ACC112 (cell line): Measurements from ENCODE around the gene FLNB.
A peak's percentile ranks its signal among the peaks of the same experiment; 100 is the strongest.

Source experiments
- H2AFZ ChIP-seq: fragments of 200-600 bp; sonication (generic); one replicate; pipeline ENCODE4 v1.6.0; 2017; ENCODE audit warnings: antibody characterized with exemption, low read length; ENCODE audit not compliant: unreplicated experiment
- H3K27ac ChIP-seq: fragments of 200-600 bp; sonication (generic); 2 replicates; pipeline ENCODE4 v1.5.1; 2014; ENCODE audit warnings: low read depth, mild to moderate bottlenecking, antibody characterized with exemption, low read length, moderate library complexity
- H3K27me3 ChIP-seq: fragments of 200-600 bp; sonication (generic); 2 replicates; pipeline ENCODE4 v1.6.1; 2014; ENCODE audit warnings: mild to moderate bottlenecking, antibody characterized with exemption, low read length, moderate library complexity, mixed read lengths; ENCODE audit not compliant: insufficient read depth
- H3K36me3 ChIP-seq: fragments of 200-600 bp; sonication (generic); 2 replicates; pipeline ENCODE4 v1.6.1; 2016; ENCODE audit warnings: mild to moderate bottlenecking, antibody characterized with exemption, low read length, moderate library complexity, mixed read lengths; ENCODE audit not compliant: insufficient read depth
- H3K4me1 ChIP-seq: fragments of 200-600 bp; sonication (generic); one replicate; pipeline ENCODE4 v1.6.1; 2016; ENCODE audit warnings: low read length, mixed read lengths; ENCODE audit not compliant: insufficient read depth, unreplicated experiment, control insufficient read depth
- H3K4me3 ChIP-seq: fragments of 200-600 bp; sonication (generic); 2 replicates; pipeline ENCODE4 v1.5.1; 2014; ENCODE audit warnings: mild to moderate bottlenecking, low read depth, low read length
- H3K79me2 ChIP-seq: fragments of 200-600 bp; sonication (generic); one replicate; pipeline ENCODE4 v1.6.0; 2016; ENCODE audit warnings: low read length; ENCODE audit not compliant: control insufficient read depth, unreplicated experiment, insufficient read depth

The FLNB gene

DNA sequence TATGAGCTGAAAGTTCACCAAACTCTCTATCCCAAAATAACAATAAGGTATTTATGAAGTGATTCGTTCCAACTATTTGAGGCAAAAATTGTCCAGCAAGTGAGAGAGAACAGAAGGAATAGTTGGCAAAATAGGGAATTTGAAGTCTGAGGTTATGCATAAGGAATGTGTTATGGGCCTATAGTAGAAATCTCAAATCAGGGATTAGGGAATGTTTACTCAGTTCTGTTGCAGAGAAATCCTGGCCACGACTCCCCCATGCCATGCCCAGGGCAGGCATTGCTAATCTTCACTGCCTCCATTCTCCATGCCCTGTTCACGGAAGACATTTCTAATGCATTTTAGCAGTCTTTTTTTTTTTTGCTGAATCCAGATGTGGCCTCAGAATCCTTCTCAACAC is 58.6 kb downstream of the FLNB start:
- no peaks in the 10 kb centered on the region for H3K36me3 ChIP-seq
- peaks cover 39% of the 10 kb centered on the region for H3K4me1 ChIP-seq
- no peaks in the 10 kb centered on the region for H3K27me3 ChIP-seq
- H3K4me3 ChIP-seq = no peak overlapping the region
- H2AFZ ChIP-seq = no peak overlapping the region
- H3K79me2 ChIP-seq = peaks cover 77% of the 10 kb centered on the region
- H3K27ac ChIP-seq = 0 out of 2 replicates have a peak overlapping the region, but pooled peaks have one; percentile 22

DNA sequence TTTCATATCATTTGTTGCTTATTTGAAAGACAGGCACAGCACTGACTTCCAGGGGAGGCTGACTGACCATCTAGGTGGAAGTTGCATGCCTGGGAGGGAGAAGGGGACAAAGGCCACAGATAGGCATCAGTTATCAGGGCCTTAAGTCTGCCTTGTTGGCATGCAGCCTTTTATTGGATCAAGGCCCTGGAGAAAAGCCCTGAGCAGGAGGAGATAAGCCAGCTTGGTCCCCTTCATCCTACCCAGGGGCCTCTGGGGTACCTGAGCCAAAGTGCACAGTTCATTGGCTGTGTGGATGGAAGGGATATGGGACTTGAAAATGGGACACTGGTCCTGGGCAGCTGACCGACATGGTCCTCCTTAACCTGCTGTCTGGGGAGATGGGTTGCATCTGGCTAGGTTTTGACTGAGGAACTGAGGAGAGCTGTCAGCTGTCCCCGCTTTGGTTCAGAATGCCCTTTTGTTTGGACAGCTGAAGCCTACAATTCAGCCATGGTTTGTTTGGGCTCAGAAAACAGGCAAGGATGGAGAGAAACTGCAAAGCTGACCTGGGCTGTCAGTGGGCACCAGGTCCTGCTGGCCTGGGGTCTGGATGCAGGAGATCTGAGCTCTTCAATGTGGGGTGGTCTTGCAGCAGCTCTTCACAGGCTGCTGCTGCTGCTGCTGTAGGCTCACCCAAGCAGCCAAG is 60.0 kb downstream of the FLNB start:
- H3K4me1 ChIP-seq = peaks cover 34% of the 10 kb centered on the region
- no peak overlapping the region for H3K4me3 ChIP-seq
- no peak overlapping the region for H2AFZ ChIP-seq
- peaks cover 78% of the 10 kb centered on the region for H3K79me2 ChIP-seq
- no peak overlapping the region for H3K27ac ChIP-seq
- no peaks in the 10 kb centered on the region for H3K27me3 ChIP-seq
- no peaks in the 10 kb centered on the region for H3K36me3 ChIP-seq

DNA sequence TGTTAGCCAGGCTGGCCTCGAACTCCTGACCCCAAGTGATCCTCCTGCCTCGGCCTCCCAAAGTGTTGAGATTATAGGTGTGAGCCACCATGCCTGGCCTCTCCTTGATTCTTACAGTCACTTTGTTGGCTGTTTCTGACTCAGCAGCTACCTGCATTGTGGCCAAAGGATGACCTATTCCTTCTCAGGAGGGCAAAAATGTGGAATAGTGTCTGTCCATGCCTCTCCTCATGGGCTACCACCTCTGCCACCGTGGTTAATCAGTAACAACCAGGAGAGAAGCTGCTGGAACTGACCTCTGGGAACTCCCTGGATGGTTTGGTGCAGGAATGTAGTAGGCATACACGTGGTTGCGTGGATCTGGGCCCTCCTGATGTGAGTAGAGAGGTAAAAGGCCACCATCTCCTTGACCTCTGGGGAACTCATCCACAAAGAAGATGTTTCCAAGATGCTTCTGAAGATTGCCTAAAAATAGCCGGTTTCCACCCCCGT is 63.3 kb downstream of the FLNB start:
- Histone ChIP-seq H3K27ac (no peak overlapping the region), H3K36me3 (no peaks in the 10 kb centered on the region), H3K4me3 (no peak overlapping the region), H3K79me2 (peaks cover 81% of the 10 kb centered on the region), H3K4me1 (peaks cover 27% of the 10 kb centered on the region), H3K27me3 (no peaks in the 10 kb centered on the region), H2AFZ (no peak overlapping the region)

DNA sequence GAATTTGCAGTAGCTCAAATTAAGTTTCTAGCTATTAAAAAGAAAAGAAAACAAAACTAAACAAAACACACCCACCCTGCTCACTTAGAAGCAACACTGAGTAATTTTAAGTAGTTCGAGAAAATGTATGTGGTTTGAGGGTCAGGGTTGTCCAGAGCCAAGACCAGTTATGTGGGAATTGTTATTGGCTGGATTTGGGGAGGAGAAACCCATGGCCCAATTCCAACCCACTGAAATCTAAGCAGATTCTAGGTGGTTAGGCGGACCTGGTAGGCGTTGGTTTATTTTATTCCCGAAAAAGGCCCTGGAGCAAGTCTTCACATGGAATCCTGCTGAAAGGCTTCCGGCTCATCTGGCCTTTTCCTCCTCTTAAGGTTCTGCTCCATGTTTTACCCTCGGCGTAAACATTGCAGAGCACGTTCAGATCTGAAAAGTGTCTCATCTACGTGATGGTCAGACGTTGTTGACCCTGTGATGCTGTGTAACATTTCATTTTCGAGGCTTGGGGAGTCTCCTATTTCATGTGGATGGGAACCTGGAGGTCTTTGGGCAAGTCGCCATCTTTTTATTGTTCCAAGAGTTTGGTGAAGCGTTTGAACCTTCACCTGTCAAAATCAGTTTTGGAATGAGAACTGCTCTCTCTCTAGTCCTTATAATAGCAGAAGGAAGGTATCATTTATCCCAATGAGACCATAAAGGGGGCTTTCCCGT is 64.0 kb downstream of the FLNB start:
- Histone ChIP-seq H2AFZ (no peak overlapping the region), H3K27ac (no peak overlapping the region), H3K79me2 (peaks cover 74% of the 10 kb centered on the region), H3K4me1 (peaks cover 20% of the 10 kb centered on the region), H3K36me3 (no peaks in the 10 kb centered on the region), H3K27me3 (no peaks in the 10 kb centered on the region), H3K4me3 (peak overlapping the region; percentile 20; the same call in 1 of the 2 replicates)

DNA sequence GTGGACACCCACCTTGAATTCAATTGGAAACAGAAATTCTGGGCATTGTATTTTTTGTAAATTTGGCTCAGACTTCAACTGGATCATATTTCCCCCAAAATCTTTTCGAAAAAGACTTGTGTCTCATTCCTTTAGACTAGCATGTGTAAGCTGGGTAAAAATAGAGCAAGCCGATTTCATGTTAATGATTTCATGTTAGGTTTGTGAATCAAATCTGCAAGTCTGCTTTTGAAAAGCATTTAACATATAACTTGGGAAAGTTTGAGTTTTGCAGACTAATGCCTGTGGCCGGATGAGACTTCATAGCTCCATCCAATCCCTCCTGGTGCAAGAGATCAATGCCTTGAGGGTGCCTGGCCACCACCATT is 64.5 kb downstream of the FLNB start:
- H2AFZ ChIP-seq = no peak overlapping the region
- H3K27me3 ChIP-seq = no peaks in the 10 kb centered on the region
- H3K4me1 ChIP-seq = peaks cover 19% of the 10 kb centered on the region
- no peak overlapping the region for H3K27ac ChIP-seq
- H3K4me3 ChIP-seq = no peak overlapping the region
- no peaks in the 10 kb centered on the region for H3K36me3 ChIP-seq
- H3K79me2 ChIP-seq = peaks cover 69% of the 10 kb centered on the region

DNA sequence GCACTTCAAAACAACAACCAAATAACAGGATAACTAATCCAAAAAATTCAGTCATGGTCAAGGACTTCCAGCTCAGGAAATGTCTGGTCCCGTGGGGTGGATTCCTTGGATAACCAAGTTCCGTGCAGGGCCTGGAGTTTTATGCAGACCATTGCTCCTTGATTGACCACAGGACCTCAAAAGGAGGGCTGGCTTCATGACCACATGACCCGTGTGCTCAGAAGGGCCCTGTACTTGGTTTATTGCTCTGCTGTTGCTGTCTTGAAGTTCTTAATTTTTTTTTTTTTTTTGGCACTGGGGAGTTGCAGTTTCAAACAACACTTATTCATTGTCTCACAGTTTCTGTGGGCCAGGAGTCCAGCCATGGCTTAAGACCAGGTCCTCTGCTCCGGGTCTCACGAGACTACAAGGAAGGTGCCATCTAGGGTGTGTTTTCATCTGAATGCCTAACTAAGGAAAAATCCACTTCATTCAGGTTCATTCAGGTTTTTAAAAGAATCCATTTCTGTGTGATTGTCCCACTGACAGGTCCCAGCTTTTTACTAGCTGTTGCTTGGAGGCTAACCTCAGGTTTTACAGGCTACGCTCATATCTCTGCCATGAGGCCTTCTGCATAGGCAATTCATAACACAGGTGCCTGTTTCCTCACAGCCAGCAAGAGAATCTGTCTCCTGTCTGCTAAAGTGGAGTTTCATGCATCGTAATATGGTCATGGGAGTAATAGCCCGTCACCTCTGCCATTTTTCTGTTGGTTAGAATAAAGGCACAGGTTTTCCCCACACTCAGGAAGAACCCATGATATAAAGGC is 65.3 kb downstream of the FLNB start:
- H3K27me3 ChIP-seq = no peaks in the 10 kb centered on the region
- no peak overlapping the region for H3K27ac ChIP-seq
- H3K4me3 ChIP-seq = no peak overlapping the region
- H3K36me3 ChIP-seq = 0 out of 2 replicates have a peak, but pooled peaks cover 7% of the 10 kb centered on the region
- peaks cover 19% of the 10 kb centered on the region for H3K4me1 ChIP-seq
- H2AFZ ChIP-seq = no peak overlapping the region
- peaks cover 61% of the 10 kb centered on the region for H3K79me2 ChIP-seq

- peaks cover 19% of the 10 kb centered on the region for H3K4me1 ChIP-seq
- H3K4me3 ChIP-seq = no peak overlapping the region
- no peak overlapping the region for H3K27ac ChIP-seq
- H3K36me3 ChIP-seq = 0 out of 2 replicates have a peak, but pooled peaks cover 12% of the 10 kb centered on the region
- H2AFZ ChIP-seq = no peak overlapping the region
- H3K79me2 ChIP-seq = peaks cover 55% of the 10 kb centered on the region
- H3K27me3 ChIP-seq = no peaks in the 10 kb centered on the region
These were observed 66.0 kb downstream of the FLNB start for GRCh38 chr3:58074116-58074715.

- Histone ChIP-seq H2AFZ (no peak overlapping the region), H3K27ac (no peak overlapping the region), H3K4me3 (no peak overlapping the region), H3K36me3 (0 out of 2 replicates have a peak, but pooled peaks cover 12% of the 10 kb centered on the region), H3K27me3 (no peaks in the 10 kb centered on the region), H3K4me1 (peaks cover 19% of the 10 kb centered on the region), H3K79me2 (peaks cover 48% of the 10 kb centered on the region)
These were observed 66.8 kb downstream of the FLNB start for GRCh38 chr3:58074997-58075396.

- Histone ChIP-seq H3K79me2 (peaks cover 33% of the 10 kb centered on the region), H3K27ac (0 out of 2 replicates have a peak overlapping the region, but pooled peaks have one; percentile 11), H3K4me1 (peaks cover 6% of the 10 kb centered on the region), H3K36me3 (0 out of 2 replicates have a peak, but pooled peaks cover 12% of the 10 kb centered on the region), H3K27me3 (no peaks in the 10 kb centered on the region), H2AFZ (no peak overlapping the region), H3K4me3 (no peak overlapping the region)
These were observed 69.5 kb downstream of the FLNB start for GRCh38 chr3:58077596-58078285.

DNA sequence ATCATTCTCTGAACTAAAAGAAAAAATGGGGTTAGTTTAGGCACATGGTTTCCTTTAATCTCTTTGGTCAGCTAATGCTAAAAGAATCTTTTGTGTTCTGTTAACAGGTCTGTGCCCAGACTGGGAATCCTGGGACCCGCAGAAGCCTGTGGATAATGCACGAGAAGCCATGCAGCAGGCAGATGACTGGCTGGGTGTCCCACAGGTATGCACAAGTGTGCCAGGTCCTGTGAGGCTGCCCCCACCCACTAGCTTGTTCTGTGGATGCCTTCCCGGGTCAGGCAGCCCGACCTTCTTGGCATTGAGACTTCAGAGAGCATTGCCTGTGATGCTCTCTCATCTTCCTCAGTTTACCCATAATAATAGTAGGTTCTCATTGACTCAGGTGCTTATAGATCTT is 70.4 kb downstream of the FLNB start:
- Histone ChIP-seq H3K27me3 (no peaks in the 10 kb centered on the region), H3K27ac (no peak overlapping the region), H2AFZ (no peak overlapping the region), H3K79me2 (peaks cover 26% of the 10 kb centered on the region), H3K36me3 (0 out of 2 replicates have a peak, but pooled peaks cover 12% of the 10 kb centered on the region), H3K4me1 (peaks cover 1% of the 10 kb centered on the region), H3K4me3 (no peak overlapping the region)
